Stimulated activated naive CD4-positive, alpha-beta T cell treated with Interleukin-2 at 50 U/mL for 16 hours (primary cell): ENCODE results near the gene HTR2B.
"Not testable (repeated sequence)": the region's sequence is repeated elsewhere in the genome, so short reads cannot be mapped to it uniquely, and the experiment has no call there.

Experiments
- DNase-seq: peaks from one replicate; lab custom pipeline; 2025; lab: John Stamatoyannopoulos, UW

HTR2B gene

DNA sequence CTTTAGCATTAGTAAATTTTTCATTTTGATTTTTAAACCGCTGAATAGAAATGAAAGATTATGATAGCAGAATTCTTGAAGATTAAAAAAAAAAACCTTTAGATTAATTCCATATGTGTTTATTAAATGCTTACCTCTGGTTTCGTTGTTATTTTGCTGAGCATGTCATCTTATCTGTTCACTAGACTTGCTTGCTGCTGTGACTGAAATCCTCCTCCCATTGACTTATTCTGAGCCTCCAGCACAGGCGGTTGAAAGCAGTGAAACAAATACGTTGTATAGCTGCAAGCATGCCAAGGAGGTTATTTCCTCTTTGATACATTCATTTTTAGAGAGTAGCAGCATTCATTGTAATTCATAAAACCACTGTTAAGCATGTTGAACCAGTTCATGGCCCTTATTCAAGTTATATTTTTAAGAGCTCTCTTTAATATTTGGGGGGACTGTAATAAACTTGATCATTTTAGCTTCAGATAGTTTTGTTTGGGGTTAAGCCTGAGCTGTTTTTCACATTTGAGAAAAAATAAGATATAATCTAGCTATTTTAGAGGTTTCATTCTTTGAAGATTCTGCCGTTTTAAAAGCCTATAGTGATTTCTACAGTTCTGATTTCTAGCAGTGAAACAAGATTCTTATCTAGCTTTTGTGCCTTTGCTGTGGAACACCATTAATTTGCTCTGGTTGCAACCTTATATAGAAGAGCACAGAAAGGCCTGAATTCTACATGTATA lies at the start of gene HTR2B:
Gene HTR2B (minus strand): TSS at position 205 of the 731 bp plus-strand sequence. CDS start 1,278 bp downstream, outside the sequence.
- no peak for DNase-seq

- DNase-seq = no peak
These were observed 49.4 kb upstream of the HTR2B start for GRCh38 chr2:231174211-231174651.

DNA sequence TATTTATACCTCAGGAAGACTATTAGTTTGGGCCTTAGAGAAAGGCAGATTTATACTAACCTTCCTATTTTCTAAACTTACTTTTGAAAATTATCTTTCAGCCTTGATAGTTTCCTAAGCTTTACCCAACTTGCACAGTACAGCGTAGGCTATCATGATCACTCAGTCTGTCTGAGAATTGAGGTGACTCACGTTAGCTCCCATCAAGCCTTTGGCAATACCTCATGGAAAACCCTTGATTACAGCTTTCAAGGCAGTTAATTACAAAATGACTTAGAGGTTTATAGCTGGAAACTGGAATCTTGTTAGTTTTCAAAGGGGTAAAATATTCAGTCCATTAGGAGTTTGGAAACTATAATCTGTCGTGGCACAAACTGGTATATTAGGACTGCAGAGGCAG lies 47.2 kb upstream of the HTR2B start:
- no peak for DNase-seq

GRCh38 chr2:231170055-231170454 lies 45.2 kb upstream of the HTR2B start:
- DNase-seq = no peak

GRCh38 chr2:231169488-231169887 lies 44.6 kb upstream of the HTR2B start:
- DNase-seq = no peak

- no peak for DNase-seq
These were observed 43.8 kb upstream of the HTR2B start for GRCh38 chr2:231168460-231169139.

DNA sequence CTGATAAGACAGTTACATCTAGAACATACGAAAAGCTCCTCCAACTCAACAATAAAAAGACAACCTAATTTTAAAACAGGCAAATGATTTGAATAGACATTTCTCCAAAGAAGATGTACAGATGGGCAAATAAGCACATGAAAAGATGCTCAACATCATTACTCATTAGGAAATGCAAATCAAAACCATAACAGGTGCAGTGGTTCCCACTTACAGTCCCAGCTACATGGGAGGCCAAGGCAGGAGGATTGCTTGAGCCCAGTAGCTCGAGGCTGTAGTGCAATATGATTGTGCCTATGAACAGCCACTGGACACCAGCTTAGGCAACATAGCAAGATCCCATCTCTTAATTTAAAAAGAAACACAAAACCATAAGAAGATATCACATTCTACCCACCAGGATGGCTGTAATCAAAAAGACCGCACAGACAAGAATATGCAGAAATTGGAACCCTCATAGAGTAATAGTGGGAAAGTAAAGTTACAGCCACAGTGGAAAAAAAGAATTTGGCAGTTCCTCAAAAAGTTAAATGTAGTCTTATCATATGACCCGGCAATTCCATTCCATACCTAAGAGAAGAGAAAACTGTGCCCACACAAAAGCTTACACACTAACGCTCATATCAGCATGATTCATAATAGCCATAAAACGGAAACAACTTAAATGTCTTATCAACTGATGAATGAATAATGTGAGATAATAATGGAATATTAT lies 43.1 kb upstream of the HTR2B start:
- DNase-seq = no peak

DNA sequence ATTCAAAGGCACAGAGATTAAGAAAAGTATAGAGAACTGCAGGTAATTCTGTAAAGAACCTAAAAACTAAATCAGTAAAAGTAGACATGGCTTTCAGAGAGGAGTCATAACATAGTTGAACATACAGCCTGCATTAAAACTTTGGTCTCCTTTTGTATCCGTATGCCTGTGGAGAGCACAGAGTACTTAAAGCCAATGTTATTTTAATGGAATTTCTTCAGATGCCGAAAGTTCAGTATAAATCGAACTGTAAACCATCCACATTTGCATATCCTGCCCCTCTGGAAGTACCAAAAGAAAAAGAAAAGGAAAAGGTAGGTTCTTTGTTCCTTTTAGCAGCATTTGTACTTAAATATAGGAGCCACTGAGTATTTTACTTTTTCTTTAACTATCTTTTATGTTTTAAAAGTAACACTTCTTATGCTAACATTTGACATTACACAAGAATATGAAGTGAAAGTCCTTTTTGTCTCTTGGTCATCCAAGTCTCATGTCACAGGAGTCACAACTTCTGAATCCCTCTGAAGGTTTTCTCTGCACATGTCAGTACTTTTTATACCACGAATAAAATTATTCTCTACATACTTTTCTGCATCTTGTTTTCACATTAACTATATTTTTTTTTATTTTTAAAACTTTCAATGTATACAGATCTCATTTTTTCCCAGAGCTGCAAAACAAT lies 38.7 kb upstream of the HTR2B start:
- no peak for DNase-seq

- DNase-seq = no peak
These were observed 38.2 kb upstream of the HTR2B start for GRCh38 chr2:231163011-231163410.

GRCh38 chr2:231161877-231162329 lies 37.1 kb upstream of the HTR2B start:
- no peak for DNase-seq

- DNase-seq = no peak
These were observed 36.5 kb upstream of the HTR2B start for GRCh38 chr2:231161252-231161839.

GRCh38 chr2:231160701-231161100 lies 35.9 kb upstream of the HTR2B start:
- DNase-seq = no peak

GRCh38 chr2:231159306-231159705 lies 34.5 kb upstream of the HTR2B start:
- no peak for DNase-seq

GRCh38 chr2:231152800-231153557 lies 28.1 kb upstream of the HTR2B start:
- DNase-seq = no peak

GRCh38 chr2:231146665-231147064 lies 21.8 kb upstream of the HTR2B start:
- DNase-seq = no peak

DNA sequence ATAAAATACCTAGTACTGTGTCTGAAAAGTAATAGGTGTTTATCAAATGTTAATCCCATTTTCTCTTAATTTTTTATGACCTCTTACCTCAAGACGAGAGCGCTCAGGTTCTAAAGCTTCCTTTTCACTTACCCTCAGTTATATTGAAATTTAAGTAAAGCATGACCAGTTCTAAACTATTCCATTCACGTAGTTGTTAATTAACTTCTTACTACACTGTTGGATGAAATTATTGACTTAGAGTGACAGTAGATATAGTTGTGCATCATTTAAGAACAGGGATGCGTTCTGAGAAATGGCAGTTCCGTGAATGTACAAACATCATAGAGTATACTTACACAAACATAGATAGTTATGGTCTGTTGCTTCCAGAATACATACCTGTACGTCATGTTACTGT lies 20.1 kb upstream of the HTR2B start:
- DNase-seq = no peak

GRCh38 chr2:231140808-231141207 lies 16.0 kb upstream of the HTR2B start:
- DNase-seq = not testable (repeated sequence)

- no peak for DNase-seq
These were observed 15.0 kb upstream of the HTR2B start for GRCh38 chr2:231139796-231140195.

- no peak for DNase-seq
These were observed 13.9 kb upstream of the HTR2B start for GRCh38 chr2:231138699-231139098.

DNA sequence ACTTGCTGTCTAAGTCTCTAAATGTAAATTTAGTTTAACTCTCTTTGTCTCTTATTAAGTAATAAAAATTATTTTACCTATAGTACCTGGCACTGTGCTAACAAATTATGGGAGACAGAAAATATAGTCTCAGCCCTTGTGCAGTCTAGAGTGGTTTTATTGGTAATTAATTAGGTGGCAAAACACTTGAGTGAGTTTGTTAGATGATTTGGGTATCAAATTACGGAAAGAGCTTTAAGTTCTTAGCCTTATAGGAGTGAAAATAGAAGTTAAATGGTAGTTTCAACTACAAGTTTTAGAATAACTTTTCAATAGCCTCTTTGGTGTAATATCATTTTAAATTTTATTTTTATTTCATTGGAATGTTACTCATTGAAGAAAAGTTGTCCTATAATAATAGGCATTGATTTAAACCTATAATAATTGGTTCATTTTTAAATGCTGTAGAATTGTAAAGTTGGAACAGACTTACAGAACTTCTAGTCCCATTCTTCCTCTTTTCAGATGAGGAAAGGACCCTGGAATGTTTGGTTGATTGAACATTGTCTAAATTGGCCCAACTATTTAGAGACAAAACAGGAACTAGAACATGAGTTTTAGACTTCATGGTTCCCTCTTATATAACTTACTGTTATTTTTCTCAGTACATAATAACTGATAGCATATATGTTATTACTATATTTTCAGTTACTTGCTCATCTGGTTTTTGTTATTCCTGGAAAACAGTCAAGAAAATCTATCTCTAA lies 10.2 kb upstream of the HTR2B start:
- DNase-seq = no peak
